Islet precursor cell (in vitro differentiated cells): ENCODE data around the gene DEGS1.
A peak's percentile ranks its signal among the peaks of the same experiment; 100 is the strongest.
"Not testable (repeated sequence)": the region's sequence is repeated elsewhere in the genome, so short reads cannot be mapped to it uniquely, and the experiment has no call there.

ENCODE experiments used
- DNase-seq: peaks from one replicate; pipeline ENCODE4 v3.0.0-alpha.2; 2018

Gene DEGS1

GRCh38 chr1:224181453-224181810, 1.6 kb upstream of the DEGS1 start:
- DNase-seq = no peak

GRCh38 chr1:224182057-224182865, 779 bp upstream of the DEGS1 start:
- no peak for DNase-seq

GRCh38 chr1:224183591-224184312, 712 bp downstream of the DEGS1 start:
- DNase-seq = peak; percentile 73

- no peak for DNase-seq
These were observed 2.2 kb downstream of the DEGS1 start for GRCh38 chr1:224185208-224185607.

- no peak for DNase-seq
These were observed 5.2 kb downstream of the DEGS1 start for GRCh38 chr1:224188286-224188685.

- no peak for DNase-seq
These were observed 6.5 kb downstream of the DEGS1 start for GRCh38 chr1:224189561-224189960.

GRCh38 chr1:224192082-224192788, 9.2 kb downstream of the DEGS1 start:
- DNase-seq = no peak

- no peak for DNase-seq
These were observed 10.4 kb downstream of the DEGS1 start for GRCh38 chr1:224193319-224193966.

GRCh38 chr1:224196813-224197600, 14.0 kb downstream of the DEGS1 start:
- no peak for DNase-seq

- DNase-seq = no peak
These were observed 15.5 kb downstream of the DEGS1 start for GRCh38 chr1:224198572-224198971.

GRCh38 chr1:224199679-224200078, 16.6 kb downstream of the DEGS1 start:
- DNase-seq = peak; percentile 73

GRCh38 chr1:224201383-224201782, 18.3 kb downstream of the DEGS1 start:
- DNase-seq = peak; percentile 61

- DNase-seq = no peak
These were observed 18.8 kb downstream of the DEGS1 start for GRCh38 chr1:224201853-224202252.

- DNase-seq = peak; percentile 95
These were observed 20.4 kb downstream of the DEGS1 start for GRCh38 chr1:224203243-224204016.

GRCh38 chr1:224205438-224205840, 22.4 kb downstream of the DEGS1 start:
- DNase-seq = peak; percentile 89

GRCh38 chr1:224205931-224206538, 23.0 kb downstream of the DEGS1 start:
- DNase-seq = not testable (repeated sequence)

GRCh38 chr1:224211206-224211962, 28.3 kb downstream of the DEGS1 start:
- DNase-seq = no peak

- peak; percentile 93 for DNase-seq
These were observed 29.6 kb downstream of the DEGS1 start for GRCh38 chr1:224212618-224213061.

- peak; percentile 80 for DNase-seq
These were observed 30.5 kb downstream of the DEGS1 start for GRCh38 chr1:224213438-224214119.

GRCh38 chr1:224216382-224216781, 33.3 kb downstream of the DEGS1 start:
- DNase-seq = no peak
